Femur (tissue), 1 donor: ENCODE data around the gene HAVCR2.
"Not testable (repeated sequence)": the region's sequence is repeated elsewhere in the genome, so short reads cannot be mapped to it uniquely, and the experiment has no call there.

Source experiments
- DNase-seq: peaks from one replicate; pipeline ENCODE4 v3.0.0-alpha.2; 2017

HAVCR2 gene

GRCh38 chr5:157086751-157087359 is 22.0 kb downstream of the HAVCR2 start:
- DNase-seq, result no peak

- DNase-seq, result no peak
Measured at GRCh38 chr5:157085930-157086329, 22.9 kb downstream of the HAVCR2 start.

GRCh38 chr5:157080286-157080685 is 28.6 kb downstream of the HAVCR2 start:
- DNase-seq, result no peak

GRCh38 chr5:157076558-157076957 is 32.3 kb downstream of the HAVCR2 start:
- peak; percentile 25 for DNase-seq

- DNase-seq, result no peak
Measured at GRCh38 chr5:157072508-157072907, 36.3 kb downstream of the HAVCR2 start.

GRCh38 chr5:157069949-157070348 is 38.9 kb downstream of the HAVCR2 start:
- DNase-seq, result no peak

- DNase-seq, result no peak
Measured at GRCh38 chr5:157068785-157069184, 40.1 kb downstream of the HAVCR2 start.

GRCh38 chr5:157068339-157068738 is 40.5 kb downstream of the HAVCR2 start:
- no peak for DNase-seq

GRCh38 chr5:157067005-157067404 is 41.8 kb downstream of the HAVCR2 start:
- no peak for DNase-seq

- DNase-seq, result no peak
Measured at GRCh38 chr5:157066080-157066479, 42.8 kb downstream of the HAVCR2 start.

GRCh38 chr5:157063776-157064430 is 44.9 kb downstream of the HAVCR2 start:
- no peak for DNase-seq

- DNase-seq, result no peak
Measured at GRCh38 chr5:157059891-157060290, 49.0 kb downstream of the HAVCR2 start.

- DNase-seq, result no peak
Measured at GRCh38 chr5:157059093-157059539, 49.7 kb downstream of the HAVCR2 start, which contains the start of gene HAVCR1. HAVCR1 (minus strand) TSS chr5:157059116; CDS start chr5:157057943, 1,173 bp downstream.

GRCh38 chr5:157057459-157058370 is 51.1 kb downstream of the HAVCR2 start:
- no peak for DNase-seq

- not testable (repeated sequence) for DNase-seq
Measured at GRCh38 chr5:157056848-157057247, 52.0 kb downstream of the HAVCR2 start.

- DNase-seq, result no peak
Measured at GRCh38 chr5:157051604-157052245, 57.1 kb downstream of the HAVCR2 start.

GRCh38 chr5:157050050-157050449 is 58.8 kb downstream of the HAVCR2 start:
- DNase-seq, result no peak

- no peak for DNase-seq
Measured at GRCh38 chr5:157049605-157050004, 59.2 kb downstream of the HAVCR2 start.

- no peak for DNase-seq
Measured at GRCh38 chr5:157047898-157048297, 60.9 kb downstream of the HAVCR2 start.

GRCh38 chr5:157047016-157047415 is 61.8 kb downstream of the HAVCR2 start:
- not testable (repeated sequence) for DNase-seq

- DNase-seq, result no peak
Measured at GRCh38 chr5:157046041-157046440, 62.8 kb downstream of the HAVCR2 start.

- DNase-seq, result no peak
Measured at GRCh38 chr5:157045601-157046000, 63.2 kb downstream of the HAVCR2 start.
